ENCODE measurements around the gene THOC2.

DNA sequence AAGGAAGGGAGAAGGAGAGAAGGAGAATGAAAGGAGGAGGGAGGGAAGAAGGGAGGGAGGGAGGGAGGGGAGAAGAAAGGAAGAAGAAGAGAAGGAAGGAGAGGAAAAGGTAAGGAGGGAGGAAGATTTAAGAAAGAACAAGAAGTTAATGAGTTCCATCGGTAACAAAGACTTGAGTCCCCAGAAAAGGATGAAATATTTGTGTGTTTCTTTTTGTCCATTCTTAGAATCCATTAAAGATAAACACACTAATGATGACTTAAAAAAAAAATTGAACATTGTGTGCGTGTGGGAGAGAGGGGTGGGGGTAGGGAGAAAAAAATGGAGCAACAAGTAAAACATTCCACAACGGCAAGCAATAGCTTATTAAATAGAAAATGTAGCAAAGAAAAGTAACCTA, 131.4 kb downstream of the THOC2 start:
- TF ChIP-seq ZNF384 (IDR thresholded peaks at IDR 0.05) (no peak), L3MBTL2 (conservative IDR thresholded peaks at IDR 0.05) (no peak), NFRKB (IDR thresholded peaks at IDR 0.05) (no peak)

Measured in HEK293T (cell line).